Ammon's horn (tissue), 1 donor: ENCODE data around the gene TNS3.

ENCODE experiments used
- DNase-seq: peaks from one replicate; pipeline ENCODE4 v3.0.0-alpha.2; 2016; ENCODE audit warnings: low spot score

Gene TNS3

DNA sequence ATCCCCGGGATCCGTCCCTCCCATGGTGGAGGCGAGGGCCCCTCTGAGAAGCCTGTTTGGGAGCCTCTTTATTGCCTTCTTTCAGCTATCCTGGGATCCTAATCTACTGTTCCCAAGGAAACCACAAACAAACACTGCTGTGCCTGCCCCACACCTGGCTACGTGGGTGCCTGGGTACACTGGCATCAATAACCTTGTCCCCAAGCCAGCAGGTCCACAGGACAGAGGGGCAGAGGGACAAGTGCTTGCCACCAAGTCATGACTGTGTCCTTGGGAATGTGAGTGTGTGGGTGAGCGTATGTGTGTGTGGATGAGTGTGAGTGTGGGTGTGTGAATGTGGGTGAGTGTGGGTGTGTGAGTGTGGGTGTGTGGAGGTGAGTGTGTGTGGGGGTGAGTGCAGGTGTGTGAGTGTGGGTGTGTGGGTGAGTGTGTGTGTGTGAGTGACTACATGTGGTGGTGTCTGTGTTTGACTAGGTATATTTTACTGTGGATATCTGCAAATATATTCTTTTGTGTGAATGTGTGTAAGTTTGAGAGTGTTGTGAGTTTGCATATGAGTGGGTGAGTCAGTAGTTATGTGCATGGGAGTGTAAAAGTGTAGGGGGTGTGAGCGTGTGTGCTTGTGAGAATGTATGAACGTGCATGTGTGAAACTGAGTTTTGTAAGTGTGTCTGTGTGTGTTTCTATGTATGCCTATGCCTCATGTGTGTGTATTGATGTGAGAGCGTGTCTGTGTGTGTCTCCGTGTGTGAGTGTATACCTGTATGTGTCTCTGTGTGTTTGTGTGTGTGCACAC is 96.1 kb downstream of the TNS3 start:
- DNase-seq, result no peak

GRCh38 chr7:47484923-47485639 is 96.8 kb downstream of the TNS3 start:
- no peak for DNase-seq

DNA sequence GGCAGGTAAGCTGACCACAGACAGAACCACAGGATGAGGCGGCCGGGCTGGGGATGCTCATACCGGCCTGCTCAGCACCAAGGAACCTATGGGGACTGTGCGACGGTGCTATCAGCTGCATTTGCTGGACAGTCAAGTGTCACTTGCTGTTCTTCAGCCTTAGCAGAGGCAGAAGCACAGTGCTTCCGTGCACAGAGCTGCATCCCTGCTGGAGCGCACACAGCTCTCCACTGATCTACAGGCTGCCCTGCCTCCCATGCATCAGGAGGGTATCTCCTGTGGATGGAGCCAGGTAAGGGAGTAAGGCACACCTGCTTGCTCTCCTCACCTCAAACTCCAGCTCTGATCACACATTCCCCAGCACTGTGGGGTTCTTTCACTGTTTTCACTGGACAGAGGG is 97.5 kb downstream of the TNS3 start:
- DNase-seq, result no peak

DNA sequence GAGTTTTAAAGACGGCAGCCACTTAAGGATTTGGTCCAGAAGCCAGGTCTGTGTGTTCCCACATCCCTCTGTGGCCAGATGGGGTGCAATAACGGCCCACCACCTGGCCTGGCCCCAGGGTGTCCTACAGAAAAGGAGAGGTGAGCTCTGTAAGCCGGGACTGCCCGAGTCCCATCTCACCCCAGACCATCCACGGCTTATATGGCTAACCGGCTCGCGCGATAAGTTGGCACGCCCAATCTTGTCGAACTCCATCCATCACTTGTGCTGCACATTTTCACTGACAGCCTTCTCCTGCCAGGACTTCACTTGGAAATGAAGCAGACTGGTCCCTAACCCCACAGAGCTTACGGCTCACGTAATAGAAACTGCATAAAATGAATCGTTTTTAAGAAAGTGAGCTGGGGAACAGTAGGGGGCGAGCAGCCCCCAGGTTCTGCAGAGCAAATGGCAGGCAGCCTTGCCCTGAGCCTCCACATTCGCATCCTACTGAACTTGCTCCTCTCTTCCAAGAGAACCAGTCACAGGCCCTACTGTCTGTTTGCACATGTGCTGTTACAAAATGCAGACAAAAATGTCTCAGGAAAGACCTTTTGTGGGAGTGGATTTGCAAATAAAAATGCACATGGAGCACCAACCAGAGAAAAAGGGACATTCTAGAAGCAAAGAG is 98.2 kb downstream of the TNS3 start:
- no peak for DNase-seq

DNA sequence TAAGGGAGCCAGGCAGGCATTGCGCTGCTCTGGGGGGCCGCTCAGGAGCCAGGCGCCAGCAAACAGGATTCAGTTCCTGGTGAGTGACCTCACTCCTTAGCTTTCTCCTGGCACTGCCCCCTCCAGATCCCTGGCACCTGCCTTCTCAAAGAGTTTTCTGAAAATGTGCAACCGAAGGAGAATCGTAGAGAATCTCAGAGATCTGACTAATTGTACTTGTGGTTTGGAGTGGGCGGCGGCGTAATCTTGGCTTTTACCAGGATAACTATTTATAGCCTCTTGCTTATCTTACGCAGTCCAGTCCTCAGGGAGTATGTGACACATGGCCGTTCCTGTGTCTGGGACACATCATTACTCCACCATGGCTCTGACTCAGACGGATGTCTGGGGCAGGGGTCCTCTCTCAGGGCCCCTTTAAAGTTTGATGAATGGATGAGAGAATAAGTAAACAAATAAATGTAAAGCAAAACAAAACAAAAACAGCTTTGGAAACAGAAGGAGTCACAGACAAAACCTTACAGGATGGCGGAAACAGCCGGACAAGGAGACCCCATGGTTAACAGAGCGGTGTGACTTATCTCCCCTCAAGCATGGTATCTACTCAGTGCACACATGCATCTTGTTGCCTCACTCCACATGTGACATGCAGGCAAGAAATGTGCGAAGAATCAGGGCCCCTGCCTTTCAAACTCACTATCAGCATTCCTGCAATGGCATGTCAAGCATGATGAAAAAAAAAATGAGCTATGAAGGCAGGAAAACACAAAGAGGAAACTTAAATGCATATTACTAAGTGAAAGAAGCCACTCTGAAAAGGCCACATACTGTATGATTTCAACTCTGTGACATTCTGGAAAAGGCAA is 99.7 kb downstream of the TNS3 start:
- DNase-seq, result no peak

DNA sequence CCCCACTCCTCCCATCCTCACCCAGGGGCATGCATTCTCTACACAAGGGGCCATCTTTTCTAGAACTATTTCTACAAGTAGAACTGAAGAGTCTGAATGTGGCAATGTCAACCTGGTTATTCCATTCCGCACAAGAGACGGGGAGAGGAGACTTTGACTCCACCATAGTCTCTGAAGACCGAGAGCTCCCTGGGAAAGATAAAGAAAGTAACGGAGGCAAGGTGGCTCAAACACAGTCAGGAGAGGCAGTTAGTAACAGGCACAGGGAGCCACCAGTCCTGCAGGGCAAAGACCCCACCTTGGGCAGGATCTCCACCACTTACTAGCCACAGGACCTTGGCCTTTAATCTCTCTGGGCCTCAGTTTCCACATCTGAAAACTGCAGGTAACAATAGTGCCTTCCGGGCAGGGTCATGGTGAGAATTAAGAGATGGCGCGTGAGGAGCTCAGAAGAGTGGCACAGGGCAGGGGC is 100.3 kb downstream of the TNS3 start:
- no peak for DNase-seq

DNA sequence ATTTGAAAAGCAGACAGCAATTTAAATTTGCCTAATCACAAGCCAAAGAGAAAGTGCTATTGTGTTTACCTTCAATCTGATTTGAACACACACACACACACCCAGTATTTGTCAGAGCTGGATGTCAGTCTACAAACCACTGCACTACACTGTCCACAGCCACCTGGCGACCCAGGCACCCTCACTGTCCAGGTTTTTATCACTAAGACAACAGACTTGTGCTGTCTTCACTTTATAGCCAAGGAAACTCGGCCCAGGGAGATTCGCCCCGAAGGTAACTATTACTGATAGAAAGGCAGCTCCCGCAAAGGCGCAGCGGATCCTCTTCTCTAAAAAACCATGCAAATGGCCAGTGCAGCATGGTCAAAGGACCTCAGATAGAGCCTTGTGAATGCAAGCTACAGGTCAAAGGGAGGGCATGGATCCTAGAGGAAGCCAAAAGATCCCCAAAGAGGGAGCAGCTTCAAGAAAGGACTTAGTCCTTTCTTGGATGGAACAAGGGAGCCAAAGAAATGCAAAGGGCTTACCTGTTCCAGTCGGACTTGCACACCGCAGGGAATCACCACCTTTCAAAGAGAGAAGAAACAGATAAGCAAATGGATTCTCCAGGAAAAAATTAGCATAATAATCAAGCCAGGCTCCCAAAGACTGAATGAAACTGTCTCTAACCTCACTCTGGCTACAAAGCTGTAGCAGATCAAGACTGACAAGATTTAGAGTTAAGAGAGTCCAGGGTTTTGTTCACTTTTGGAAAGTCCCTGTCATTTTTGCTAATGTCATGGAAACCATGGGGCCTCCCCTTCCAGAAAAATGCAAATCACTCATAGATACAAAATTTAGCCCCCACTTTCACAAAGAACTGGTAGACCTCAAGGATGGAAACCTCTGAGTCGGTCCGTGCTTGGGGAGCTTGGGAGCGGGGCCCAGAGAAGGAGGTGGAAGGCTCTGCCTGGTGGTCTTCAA is 101.1 kb downstream of the TNS3 start:
- DNase-seq, result no peak

- no peak for DNase-seq
These were observed 101.9 kb downstream of the TNS3 start for GRCh38 chr7:47479821-47480575.

- DNase-seq, result no peak
These were observed 102.8 kb downstream of the TNS3 start for GRCh38 chr7:47478926-47479711.

DNA sequence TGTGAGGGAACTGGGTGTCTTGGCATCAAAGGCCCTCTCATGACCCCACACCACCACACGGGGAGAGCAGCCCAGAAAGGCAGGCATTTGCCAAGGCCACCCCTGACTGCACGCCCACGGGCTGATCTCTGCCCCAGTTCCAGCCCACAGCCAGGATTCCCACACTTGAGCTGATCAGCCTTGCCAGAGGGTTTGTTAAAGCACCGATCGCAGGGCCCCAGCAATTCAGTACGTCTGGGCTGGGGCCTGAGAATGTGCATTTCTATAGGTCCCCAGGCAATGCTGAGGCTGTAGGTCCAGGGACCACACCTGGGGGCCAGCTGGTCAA is 103.9 kb downstream of the TNS3 start:
- DNase-seq, result no peak

- no peak for DNase-seq
These were observed 104.5 kb downstream of the TNS3 start for GRCh38 chr7:47477191-47478016.

DNA sequence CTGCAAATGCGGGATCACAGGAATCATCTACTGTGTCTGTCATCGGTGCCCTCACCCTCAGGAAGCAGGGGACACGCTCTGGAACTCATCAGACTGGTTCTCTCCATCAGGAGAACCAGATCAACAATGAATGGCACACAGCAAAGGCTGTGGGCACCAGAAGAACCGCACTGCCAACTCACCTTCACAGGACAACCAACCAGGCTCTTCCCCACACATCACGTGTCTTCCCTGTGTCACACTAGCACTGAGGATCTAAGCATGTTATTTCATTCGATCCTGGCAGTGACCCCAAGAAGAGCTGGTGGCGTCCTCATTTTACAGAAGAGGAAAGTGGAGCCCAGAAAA is 106.1 kb downstream of the TNS3 start:
- DNase-seq, result no peak

DNA sequence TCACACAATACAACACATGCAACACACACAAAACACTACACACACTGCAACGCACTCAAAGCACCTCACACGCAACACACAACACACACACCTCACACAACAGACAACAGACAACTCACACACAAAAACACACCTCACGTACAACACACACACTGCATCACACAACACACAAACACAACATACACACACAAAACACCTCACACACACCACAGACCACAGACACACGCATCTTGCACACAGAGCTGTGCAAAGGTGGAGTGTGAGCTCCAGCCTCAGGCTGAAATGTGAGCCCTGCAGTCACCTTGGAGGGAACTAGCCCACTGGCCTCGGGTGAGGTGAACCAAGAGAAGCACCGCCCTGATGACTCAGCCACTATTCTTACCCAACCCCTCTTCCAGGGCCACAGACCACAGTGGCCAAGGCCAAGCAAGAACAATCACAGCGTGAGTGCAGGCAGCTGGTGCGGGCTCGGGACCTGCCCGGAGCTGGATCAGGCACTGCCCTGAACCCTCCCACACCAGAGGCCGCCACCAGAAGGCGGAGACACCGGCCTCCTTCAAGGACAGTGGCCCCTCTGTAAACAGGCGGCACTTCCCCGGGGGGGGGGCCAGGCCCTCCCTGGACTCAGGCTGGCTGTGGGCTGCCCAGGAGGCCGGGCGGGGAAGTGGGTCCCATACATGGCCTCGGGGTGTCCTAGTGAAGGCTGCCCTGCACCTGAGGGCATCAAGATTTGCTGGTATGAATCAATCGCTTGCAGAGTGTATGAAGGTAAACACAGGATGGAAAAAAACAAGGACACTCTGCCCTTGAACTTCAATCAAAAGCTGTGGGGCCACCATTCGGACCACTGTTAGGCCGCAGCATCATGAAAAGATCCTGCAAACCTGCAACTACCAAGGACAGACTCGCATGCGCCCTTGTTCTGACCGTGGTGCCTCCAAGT is 106.7 kb downstream of the TNS3 start:
- peak; percentile 60 for DNase-seq

- DNase-seq, result no peak
These were observed 107.5 kb downstream of the TNS3 start for GRCh38 chr7:47474211-47474936.

GRCh38 chr7:47473499-47474210 is 108.3 kb downstream of the TNS3 start:
- no peak for DNase-seq
